ENCODE results near the gene VMP1. TPM values are rescaled to one million over a fixed set of nuclear protein-coding genes. Genes with fewer than 3 reads are reported as not detected.

Gene VMP1
- 203 TPM for total RNA-seq

DNA sequence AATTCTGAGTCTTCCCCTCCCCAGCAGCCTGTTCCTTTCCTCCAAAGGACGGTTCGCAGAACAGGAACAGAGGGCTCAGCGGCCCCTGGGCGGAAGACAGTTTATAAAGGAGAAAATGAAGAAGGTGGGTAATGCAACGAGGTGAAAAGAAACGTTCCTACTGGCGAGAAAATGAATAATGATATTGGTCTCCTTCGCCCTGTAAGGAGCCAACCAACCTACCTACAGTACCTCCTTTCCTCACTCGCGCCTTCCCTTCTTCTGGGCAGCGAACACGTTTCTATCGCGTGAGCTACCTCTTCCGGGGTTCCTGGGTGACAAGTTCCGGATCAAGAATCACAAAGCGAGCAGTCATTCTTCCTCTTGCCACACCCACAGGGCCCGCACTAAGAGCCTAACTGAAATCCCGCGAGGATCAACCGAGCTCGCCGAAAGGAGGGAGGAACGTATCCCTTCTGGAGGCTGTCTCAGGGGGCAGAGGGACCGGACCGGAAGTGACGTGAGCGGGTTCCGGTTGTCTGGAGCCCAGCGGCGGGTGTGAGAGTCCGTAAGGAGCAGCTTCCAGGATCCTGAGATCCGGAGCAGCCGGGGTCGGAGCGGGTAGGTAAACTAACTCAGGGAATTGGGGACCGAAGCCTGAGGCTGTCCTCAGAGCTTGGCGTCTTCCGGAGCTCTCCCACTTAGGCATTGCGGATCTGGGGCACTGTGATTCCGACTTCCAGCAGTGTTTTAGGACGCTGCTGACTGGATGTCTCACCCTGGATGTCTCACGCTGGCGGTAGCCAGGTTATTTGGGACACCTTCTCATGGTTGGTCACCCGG, at the start of gene VMP1, which contains the start of gene PTRH2:
VMP1 (plus strand) TSS at position 506 of the 822 bp plus-strand sequence. CDS start 23,793 bp downstream, outside the sequence.
PTRH2 (minus strand) TSS at position 282 of the 822 bp plus-strand sequence. CDS start 9,452 bp downstream, outside the sequence.
- DNase-seq: peak; percentile 99

DNA sequence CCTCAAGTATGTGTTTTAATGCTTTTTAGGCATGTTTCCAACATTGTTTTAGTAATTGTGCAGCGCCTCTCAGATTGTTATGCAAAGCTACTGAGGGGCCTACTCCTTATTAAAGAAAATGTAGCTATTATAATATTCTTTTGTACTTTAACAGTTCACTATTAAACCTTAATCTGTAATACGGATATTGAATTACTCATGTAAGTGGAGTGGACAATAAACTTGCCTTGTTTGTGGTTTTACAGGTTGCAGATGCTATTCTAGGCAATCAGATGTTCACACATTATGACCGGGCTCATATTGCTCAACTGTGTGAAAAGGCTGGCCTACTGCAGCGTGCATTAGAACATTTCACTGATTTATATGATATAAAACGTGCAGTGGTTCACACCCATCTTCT, 41.2 kb upstream of the VMP1 start:
- no peak for DNase-seq

DNA sequence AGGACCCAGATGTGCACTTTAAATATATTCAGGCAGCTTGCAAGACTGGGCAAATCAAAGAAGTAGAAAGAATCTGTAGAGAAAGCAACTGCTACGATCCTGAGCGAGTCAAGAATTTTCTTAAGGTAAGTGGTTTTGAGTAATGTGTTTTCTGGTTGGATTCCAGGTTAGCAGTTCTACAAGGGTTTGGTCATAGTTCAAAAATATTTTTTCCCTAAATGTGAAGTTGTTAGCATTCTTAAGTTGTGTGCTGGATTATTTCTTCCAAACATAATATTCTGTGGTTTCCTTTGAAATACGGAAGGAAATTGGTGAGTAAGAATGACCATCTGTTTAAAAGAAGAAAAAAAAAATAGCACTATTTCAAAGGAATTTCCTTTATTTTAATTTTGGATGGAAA, 38.6 kb upstream of the VMP1 start:
- DNase-seq: no peak

- no peak for DNase-seq
Measured at GRCh38 chr17:59669411-59669810, 38.0 kb upstream of the VMP1 start.

DNA sequence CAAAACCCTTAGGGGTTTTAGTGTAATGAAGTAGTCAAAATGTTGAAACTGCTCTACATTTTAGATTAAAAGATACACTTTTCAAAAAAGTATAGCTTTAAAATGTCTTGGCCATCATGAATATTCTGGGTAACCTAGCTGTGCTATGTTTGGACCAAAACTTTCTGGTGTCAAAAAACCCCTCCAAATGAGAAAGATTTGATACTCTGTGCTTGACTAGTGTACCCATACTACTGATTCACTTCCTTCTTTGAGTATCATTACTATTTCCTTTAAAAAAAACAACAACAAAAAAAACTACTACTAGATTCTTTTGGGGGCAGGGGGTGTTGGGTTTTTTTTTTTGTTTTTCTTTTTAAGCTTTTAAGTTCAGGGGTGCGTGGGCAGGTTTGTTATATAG, 37.5 kb upstream of the VMP1 start:
- DNase-seq: no peak

GRCh38 chr17:59671386-59671785, 36.1 kb upstream of the VMP1 start:
- no peak for DNase-seq

DNA sequence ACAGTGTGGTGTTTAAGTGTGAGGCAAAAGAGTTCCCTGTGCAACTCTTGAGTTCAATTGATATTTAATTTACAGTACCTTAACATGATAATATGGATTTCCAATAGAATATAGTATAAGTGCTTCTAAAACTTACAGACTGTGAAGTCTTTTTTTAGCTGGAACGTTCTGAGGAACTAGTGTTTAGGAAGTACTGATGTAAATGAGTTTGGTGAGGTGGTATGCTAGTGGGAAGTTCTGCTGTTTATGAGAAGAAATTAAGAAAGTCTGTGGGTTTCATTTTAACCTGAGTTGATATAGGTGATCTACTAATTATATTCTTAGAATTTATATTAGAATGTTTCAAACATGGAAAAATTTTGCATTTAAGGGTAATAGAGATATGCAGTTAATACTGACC, 32.2 kb upstream of the VMP1 start:
- no peak for DNase-seq

- DNase-seq: peak; percentile 73
Measured at GRCh38 chr17:59676716-59677115, 30.7 kb upstream of the VMP1 start.

DNA sequence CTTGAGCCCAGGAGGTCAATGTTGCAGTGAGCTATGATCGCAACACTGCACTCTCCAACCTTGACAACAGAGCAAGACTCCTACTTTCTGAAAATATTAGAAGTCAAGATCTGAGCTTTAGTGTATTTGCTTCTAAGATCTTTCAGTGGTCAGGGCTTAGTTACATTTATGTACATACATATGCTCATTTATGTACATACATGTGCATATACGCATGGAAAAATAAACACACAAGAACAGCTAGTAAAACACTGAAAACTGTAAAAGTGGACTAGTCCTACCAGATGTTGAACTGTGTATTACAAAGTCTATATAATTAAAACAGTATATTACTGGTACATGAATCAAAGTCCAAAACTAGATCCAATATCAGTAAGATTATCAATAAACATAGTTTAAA, 28.5 kb upstream of the VMP1 start:
- DNase-seq: no peak

DNA sequence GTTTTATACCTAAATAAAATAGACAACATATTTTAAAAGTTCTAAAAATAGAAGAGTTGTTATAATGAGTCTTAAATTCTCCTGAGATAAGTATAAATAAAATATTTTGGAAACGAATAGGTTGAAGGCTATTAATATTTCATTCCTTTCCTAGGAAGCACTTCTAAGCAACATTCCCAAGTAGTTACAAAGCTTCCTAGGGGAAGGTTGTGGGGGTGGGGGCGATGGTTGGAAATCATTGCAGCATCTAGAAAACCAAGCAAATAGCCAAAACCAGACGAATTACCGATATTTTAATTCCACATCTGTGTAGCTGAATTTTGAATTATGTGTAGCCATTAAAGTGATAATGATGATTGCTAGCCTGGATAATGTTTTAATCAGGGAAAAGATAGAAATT, 27.1 kb upstream of the VMP1 start:
- DNase-seq: no peak

- DNase-seq: no peak
Measured at GRCh38 chr17:59683283-59683682, 24.2 kb upstream of the VMP1 start.

GRCh38 chr17:59684967-59685366, 22.5 kb upstream of the VMP1 start:
- no peak for DNase-seq

DNA sequence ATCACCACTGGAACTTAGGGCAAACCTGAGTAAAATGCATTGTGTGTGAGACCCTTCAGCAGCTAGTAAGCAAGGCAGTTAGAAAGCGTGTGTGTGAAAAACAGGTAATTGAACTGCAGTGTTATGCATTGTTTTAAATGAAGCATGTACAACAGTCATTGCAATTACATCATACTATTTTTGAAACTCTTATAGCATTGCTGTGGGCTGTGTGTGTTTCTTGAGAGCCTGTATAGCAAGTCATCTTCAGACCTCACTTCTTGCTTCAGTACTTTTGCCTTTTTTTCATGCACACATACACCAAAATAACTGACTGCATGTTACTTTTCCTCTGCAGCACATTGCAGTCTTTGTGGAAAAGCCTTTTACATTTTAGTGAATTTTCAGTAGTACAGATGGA, 19.4 kb upstream of the VMP1 start:
- no peak for DNase-seq

DNA sequence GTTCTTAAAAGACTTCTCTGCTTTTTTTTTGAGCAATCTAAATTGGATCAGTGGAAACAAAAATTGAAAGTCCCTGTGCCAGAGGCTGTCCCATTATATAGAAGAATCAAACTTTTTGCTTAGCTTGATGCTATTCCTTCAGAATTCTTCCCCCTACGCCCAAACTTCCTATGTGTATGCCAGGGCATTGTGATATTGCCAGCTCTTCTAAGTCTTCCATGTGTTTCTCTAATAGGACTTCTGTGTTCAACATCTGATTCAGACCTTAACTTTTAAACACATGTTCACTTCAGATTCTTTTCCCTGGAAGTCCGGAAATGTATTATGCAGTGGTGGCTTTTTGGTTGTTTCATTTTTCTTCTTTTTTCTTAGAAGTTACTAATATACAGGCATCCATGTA, 19.0 kb upstream of the VMP1 start:
- DNase-seq: no peak

- no peak for DNase-seq
Measured at GRCh38 chr17:59693582-59693981, 13.9 kb upstream of the VMP1 start.

GRCh38 chr17:59694344-59694743, 13.1 kb upstream of the VMP1 start:
- DNase-seq: no peak

- DNase-seq: no peak
Measured at GRCh38 chr17:59695945-59696681, 11.3 kb upstream of the VMP1 start.

- DNase-seq: no peak
Measured at GRCh38 chr17:59696682-59697277, 10.7 kb upstream of the VMP1 start.

- DNase-seq: no peak
Measured at GRCh38 chr17:59698143-59698542, 9.3 kb upstream of the VMP1 start.

- DNase-seq: no peak
Measured at GRCh38 chr17:59699218-59699617, 8.2 kb upstream of the VMP1 start.

GRCh38 chr17:59699786-59700185, 7.7 kb upstream of the VMP1 start:
- no peak for DNase-seq

DNA sequence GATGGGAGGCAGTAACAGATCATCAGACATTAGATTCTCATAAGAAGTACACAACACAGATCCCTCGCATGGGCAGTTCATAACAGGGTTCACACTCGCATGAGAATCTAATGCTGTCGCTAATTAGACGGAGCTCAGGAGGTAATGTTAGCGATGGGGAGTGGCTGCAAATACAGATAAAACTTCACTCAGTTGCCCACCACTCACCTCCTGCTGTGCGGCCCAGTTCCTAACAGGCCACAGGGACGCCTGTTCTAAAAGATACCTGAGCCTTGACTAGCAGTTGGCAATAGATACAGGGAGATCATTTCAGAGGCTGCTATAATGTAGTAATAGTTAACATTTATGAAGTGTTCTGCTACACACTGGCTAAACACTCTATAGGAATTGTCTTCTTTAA, 5.2 kb upstream of the VMP1 start:
- DNase-seq: no peak

- peak; percentile 6 for DNase-seq
Measured at GRCh38 chr17:59707971-59708430, 547 bp downstream of the VMP1 start.

All from skin of body (tissue), 2 donors.